GM12801 (cell line): ENCODE measurements around the gene RELN.

Experiments
- CTCF ChIP-seq: IDR thresholded peaks from one replicate; pipeline ENCODE4 v1.5.1; 2011; ENCODE audit warnings: control low read depth; ENCODE audit not compliant: insufficient read length; ENCODE audit errors: extremely low read depth

Gene RELN

GRCh38 chr7:103958284-103958818 lies 31.1 kb downstream of the RELN start:
- TF ChIP-seq CTCF, result no peak

GRCh38 chr7:103955985-103956384 lies 33.5 kb downstream of the RELN start:
- TF ChIP-seq CTCF, result no peak

GRCh38 chr7:103952408-103952807 lies 37.0 kb downstream of the RELN start:
- TF ChIP-seq CTCF, result no peak

- TF ChIP-seq CTCF, result no peak
Observed at GRCh38 chr7:103951311-103951710, 38.1 kb downstream of the RELN start.

- TF ChIP-seq CTCF, result no peak
Observed at GRCh38 chr7:103949374-103949773, 40.1 kb downstream of the RELN start.

- no peak for TF ChIP-seq CTCF
Observed at GRCh38 chr7:103947026-103947655, 42.3 kb downstream of the RELN start.

- no peak for TF ChIP-seq CTCF
Observed at GRCh38 chr7:103944230-103944900, 45.1 kb downstream of the RELN start.
